IPS-18a (cell line): Measurements from ENCODE around the gene SF3B2.

Experiments
- H3K27ac ChIP-seq: one replicate; pipeline ENCODE4 v1.5.1; 2013; ENCODE audit warnings: low read length
- H3K27me3 ChIP-seq: one replicate; pipeline ENCODE4 v1.6.1; 2013; ENCODE audit warnings: mild to moderate bottlenecking, low read length; ENCODE audit not compliant: control insufficient read depth, insufficient read depth
- H3K36me3 ChIP-seq: one replicate; pipeline ENCODE4 v1.6.1; 2013; ENCODE audit warnings: low read depth, low read length; ENCODE audit not compliant: control insufficient read depth
- H3K4me1 ChIP-seq: one replicate; pipeline ENCODE4 v1.6.1; 2013; ENCODE audit warnings: low read depth, low read length; ENCODE audit not compliant: control insufficient read depth
- H3K4me3 ChIP-seq: one replicate; pipeline ENCODE4 v1.5.1; 2013; ENCODE audit warnings: low read length
- H3K9ac ChIP-seq: one replicate; pipeline ENCODE4 v1.6.1; 2013; ENCODE audit warnings: mild to moderate bottlenecking, low read length, moderate library complexity
- H3K9me3 ChIP-seq: one replicate; pipeline ENCODE4 v1.6.1; 2013; ENCODE audit warnings: low read depth, low read length; ENCODE audit not compliant: control insufficient read depth

Gene SF3B2

DNA sequence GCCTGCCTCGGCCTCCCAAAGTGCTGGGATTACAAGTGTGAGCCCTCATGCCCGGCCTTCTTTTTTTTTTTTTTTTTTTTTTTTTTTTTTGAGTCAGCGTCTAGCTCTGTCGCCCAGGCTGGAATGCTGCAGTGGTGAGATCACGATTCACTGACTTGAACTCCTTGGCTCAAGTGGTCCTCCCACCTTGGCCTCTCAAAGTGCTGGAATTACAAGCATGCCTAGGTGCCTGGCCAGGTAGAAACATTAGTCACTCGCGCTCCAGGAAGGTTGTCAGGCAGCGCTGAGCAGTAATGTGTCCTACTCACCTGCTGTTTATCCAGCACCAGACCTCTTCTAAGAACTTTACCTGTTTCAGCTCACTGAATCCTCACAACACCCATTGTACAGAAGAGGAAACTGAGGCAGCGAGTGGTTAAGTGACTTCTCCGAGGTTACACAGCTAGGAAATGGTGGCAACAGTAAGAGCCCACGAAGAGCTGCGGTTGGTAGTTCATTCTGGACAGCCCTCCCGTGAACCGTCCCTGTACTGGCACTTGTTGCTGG lies 40.9 kb upstream of the SF3B2 start:
- Histone ChIP-seq H3K4me1 (peaks cover 5% of the 10 kb centered on the region), H3K27ac (no peak overlapping the region), H3K4me3 (no peak overlapping the region), H3K9ac (no peak overlapping the region), H3K27me3 (no peaks in the 10 kb centered on the region), H3K9me3 (no peaks in the 10 kb centered on the region), H3K36me3 (no peaks in the 10 kb centered on the region)

DNA sequence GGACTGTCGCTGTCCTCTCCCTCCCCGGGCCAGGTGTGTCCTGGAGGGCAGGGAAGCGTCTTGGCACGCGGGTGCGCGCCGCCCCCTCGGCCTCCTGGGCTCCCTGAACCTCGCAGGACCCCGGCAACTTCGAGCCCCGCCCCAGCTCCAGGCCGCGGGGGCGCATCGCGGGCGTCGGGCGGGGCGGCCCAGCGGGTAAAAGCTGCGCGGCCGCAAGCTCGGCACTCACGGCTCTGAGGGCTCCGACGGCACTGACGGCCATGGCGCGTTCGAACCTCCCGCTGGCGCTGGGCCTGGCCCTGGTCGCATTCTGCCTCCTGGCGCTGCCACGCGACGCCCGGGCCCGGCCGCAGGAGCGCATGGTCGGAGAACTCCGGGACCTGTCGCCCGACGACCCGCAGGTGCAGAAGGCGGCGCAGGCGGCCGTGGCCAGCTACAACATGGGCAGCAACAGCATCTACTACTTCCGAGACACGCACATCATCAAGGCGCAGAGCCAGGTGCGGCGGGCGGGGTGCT lies 40.3 kb upstream of the SF3B2 start, which contains the start of gene CST6:
Gene CST6, plus strand, starts transcription at position 224 of the 519 bp plus-strand sequence. Its CDS starts 37 bp downstream, at position 261.
- H3K9ac ChIP-seq: no peak within 1 kb of the TSS
- H3K36me3 ChIP-seq: no peaks in the 10 kb centered on the region
- H3K4me3 ChIP-seq: no peak within 1 kb of the TSS
- H3K27me3 ChIP-seq: no peaks in the 10 kb centered on the region
- H3K4me1 ChIP-seq: peaks cover 5% of the 10 kb centered on the region
- no peaks in the 10 kb centered on the region for H3K9me3 ChIP-seq
- no peak within 1 kb of the TSS for H3K27ac ChIP-seq

DNA sequence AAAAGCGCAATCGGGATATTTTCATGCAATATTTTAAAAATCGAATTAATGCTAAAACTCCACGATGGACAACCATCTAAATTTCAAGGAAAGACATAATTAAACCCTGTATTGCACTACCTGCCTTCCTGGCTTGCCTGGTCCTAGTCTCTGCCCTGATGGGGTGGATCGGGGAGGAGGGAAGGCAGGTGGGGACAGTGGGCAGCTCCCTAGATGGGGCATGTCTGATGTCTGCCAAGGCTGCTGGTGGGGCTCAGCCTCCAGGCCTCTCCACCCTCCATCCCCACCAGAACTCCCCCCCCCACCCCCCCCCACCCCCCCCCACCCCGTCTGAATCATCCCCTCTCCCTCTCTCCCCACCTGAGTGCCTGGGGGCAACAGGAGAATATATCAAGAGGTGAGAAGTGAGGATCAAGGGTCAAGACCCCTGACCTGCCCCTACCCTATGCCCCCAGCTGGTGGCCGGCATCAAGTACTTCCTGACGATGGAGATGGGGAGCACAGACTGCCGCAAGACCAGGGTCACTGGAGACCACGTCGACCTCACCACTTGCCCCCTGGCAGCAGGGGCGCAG lies 39.7 kb upstream of the SF3B2 start:
- H3K4me1 ChIP-seq: peaks cover 2% of the 10 kb centered on the region
- H3K4me3 ChIP-seq: no peak overlapping the region
- no peaks in the 10 kb centered on the region for H3K36me3 ChIP-seq
- H3K27ac ChIP-seq: no peak overlapping the region
- H3K9ac ChIP-seq: no peak overlapping the region
- no peaks in the 10 kb centered on the region for H3K9me3 ChIP-seq
- no peaks in the 10 kb centered on the region for H3K27me3 ChIP-seq

- Histone ChIP-seq H3K27ac (no peak overlapping the region), H3K36me3 (no peaks in the 10 kb centered on the region), H3K9ac (no peak overlapping the region), H3K4me3 (no peak overlapping the region), H3K27me3 (no peaks in the 10 kb centered on the region), H3K4me1 (no peaks in the 10 kb centered on the region), H3K9me3 (no peaks in the 10 kb centered on the region)
These were observed 39.0 kb upstream of the SF3B2 start for GRCh38 chr11:66012946-66013761.

DNA sequence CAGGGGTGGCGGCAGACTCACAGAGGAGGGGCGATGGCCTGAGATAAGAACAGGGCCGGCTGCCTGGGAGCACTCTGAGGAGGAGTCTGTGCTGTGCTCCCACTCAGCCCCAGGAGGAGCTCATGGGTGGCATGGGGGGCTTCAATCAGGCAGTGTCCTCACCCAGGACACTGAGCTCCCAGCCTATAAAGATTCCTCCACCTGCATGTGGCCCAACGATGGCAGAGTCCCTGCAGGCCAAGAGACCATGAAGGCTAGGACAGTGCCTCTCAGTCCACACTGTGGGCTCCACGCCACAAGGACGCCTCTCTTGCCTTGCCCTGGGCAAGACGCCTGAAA lies 38.4 kb upstream of the SF3B2 start:
- Histone ChIP-seq H3K27me3 (no peaks in the 10 kb centered on the region), H3K36me3 (no peaks in the 10 kb centered on the region), H3K4me3 (no peak overlapping the region), H3K9me3 (no peaks in the 10 kb centered on the region), H3K27ac (no peak overlapping the region), H3K9ac (no peak overlapping the region), H3K4me1 (no peaks in the 10 kb centered on the region)

DNA sequence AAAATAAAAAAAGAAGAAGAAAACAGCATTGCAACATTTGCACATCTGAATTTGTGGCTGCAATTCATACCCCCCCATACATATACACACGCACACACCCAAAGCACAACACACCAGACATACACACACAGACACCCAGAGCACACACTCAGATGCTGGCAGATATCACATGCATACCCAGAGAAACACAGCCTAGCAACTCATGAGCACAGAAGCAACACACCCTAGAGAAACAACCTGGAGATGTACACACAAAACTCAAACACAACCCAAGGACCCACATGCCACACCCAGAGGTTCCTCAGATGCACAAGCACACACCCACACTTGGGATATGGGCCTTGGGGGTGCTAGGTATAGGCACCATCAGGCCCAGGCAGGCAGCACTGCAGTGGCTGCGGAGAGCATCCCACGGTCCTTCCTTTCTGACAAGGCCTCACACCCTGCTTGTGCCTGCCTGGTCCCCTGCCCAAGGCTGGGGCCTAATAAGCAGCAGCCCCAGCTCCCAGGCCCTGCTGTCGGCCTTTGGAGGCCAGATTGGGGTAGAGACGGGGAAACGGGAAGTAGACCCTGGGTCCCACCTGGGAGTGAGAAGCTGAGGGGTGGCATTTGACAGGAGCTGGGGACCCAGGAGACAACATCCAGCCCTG lies 37.2 kb upstream of the SF3B2 start:
- Histone ChIP-seq H3K36me3 (no peaks in the 10 kb centered on the region), H3K9me3 (no peaks in the 10 kb centered on the region), H3K4me1 (no peaks in the 10 kb centered on the region), H3K27ac (no peak overlapping the region), H3K9ac (no peak overlapping the region), H3K4me3 (no peak overlapping the region), H3K27me3 (no peaks in the 10 kb centered on the region)

DNA sequence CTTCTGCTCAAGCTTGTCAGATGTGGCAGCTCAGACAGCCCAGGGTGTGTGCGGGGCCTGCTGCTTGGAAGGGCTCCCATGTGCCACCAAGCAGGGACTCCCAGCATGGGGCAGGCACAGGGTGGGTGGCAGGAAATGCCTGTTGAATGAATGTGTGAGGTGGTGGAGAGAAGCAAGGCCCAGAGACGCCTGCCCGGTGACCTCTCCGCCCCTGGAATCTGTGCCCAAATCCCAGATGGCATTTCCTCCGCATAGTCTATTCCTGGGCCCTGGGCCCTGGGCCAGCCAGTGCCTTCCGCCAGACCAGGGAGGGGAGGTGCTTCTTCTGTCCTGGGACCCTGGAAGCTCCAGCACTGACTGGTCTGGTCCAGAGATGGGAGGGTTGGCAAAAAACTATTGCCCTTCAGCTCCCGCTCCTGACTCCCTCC lies 36.7 kb upstream of the SF3B2 start:
- H3K9ac ChIP-seq: no peak overlapping the region
- H3K4me1 ChIP-seq: no peaks in the 10 kb centered on the region
- no peaks in the 10 kb centered on the region for H3K36me3 ChIP-seq
- H3K27me3 ChIP-seq: no peaks in the 10 kb centered on the region
- H3K27ac ChIP-seq: no peak overlapping the region
- H3K4me3 ChIP-seq: no peak overlapping the region
- no peaks in the 10 kb centered on the region for H3K9me3 ChIP-seq

DNA sequence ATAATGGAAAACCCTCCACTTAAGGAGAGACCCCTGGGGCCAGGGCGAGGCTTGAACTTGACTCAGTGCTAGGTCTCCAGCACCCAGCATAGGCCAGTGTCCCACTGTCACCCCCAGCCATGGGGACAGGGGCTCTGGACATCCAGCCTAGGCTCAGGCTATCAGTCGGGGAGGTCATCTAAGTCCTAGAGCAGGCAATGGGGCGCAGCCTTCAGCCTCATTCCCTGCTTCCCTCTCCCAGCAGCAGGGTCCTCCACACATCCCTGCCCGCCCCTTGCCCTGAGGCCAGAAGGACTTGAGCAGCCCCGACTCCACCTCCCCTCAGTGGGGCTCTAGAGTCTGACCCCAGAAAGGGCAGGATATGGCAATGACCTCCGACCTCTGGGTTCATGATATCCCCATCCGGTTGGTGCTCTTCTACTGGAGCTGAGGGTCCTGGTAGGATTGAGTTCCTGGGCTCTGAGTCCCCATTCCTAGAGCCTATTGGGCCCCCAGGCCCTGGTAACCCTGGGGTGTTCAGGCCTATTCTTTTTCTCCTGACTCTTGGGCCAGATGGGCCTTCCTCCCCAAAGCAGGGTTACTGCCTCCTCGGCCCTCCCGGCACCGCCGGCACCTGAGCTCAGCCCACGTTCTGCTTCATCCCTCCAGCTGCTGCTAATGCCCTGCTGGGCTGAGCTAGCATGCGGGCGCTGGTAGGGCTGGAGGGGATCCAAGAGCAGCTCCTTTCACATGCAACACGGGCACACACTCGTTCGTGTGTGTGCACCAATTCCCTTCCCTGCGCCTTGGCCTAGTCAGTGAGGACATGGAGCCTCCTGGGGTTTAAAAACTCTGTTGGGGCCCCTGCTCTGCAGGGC lies 36.0 kb upstream of the SF3B2 start:
- Histone ChIP-seq H3K9ac (no peak overlapping the region), H3K4me1 (no peaks in the 10 kb centered on the region), H3K27ac (no peak overlapping the region), H3K36me3 (no peaks in the 10 kb centered on the region), H3K27me3 (no peaks in the 10 kb centered on the region), H3K4me3 (no peak overlapping the region), H3K9me3 (no peaks in the 10 kb centered on the region)

- Histone ChIP-seq H3K4me3 (no peak overlapping the region), H3K36me3 (no peaks in the 10 kb centered on the region), H3K27me3 (peaks cover 2% of the 10 kb centered on the region), H3K4me1 (no peaks in the 10 kb centered on the region), H3K9me3 (no peaks in the 10 kb centered on the region), H3K27ac (no peak overlapping the region), H3K9ac (no peak overlapping the region)
These were observed 35.4 kb upstream of the SF3B2 start for GRCh38 chr11:66016793-66017177.

DNA sequence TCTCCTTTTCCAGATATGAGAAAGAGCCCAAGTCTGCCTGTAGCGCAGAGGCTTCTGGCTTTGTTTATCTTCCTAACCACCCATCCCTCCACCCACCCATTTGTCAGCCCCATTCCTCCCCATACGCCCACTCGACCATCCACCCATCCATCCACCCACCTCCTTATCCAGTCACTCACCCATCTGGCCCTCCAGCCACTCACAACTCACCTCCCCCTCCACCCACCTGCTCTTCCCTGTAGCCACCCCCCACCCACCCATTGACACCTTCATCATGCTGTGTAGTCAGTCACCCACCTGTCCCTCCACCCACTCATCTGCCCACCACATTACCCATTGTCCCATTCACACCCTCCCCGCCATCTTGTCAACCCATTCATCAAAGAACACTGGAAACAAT lies 34.8 kb upstream of the SF3B2 start:
- no peaks in the 10 kb centered on the region for H3K4me1 ChIP-seq

DNA sequence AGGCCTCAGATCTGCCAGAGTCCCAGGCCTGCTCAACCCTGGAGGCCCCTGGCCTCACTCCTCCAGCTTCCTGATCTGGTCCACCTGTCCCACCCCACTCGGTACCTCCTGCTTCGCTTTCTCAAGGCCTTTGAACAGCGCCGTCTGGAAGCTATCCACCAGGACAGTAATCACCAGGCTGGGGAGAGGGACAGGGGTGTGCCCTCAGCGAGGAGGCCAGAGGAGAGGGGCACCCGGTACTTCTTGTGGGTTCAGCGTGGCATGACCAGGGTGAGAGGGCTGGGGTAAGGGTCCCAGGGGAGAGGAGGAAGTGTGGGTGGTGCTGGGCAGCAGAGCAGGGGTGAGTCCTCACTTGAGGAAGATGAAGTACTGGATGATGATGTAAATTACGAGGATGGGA lies 32.0 kb upstream of the SF3B2 start:
- H3K9me3 ChIP-seq: no peaks in the 10 kb centered on the region
- no peak overlapping the region for H3K9ac ChIP-seq
- no peak overlapping the region for H3K4me3 ChIP-seq
- H3K4me1 ChIP-seq: no peaks in the 10 kb centered on the region
- H3K27ac ChIP-seq: no peak overlapping the region
- H3K36me3 ChIP-seq: no peaks in the 10 kb centered on the region
- H3K27me3 ChIP-seq: peaks cover 20% of the 10 kb centered on the region

More for the DNA sequence above, 34.8 kb upstream of the SF3B2 start:
- Histone ChIP-seq H3K27ac (no peak overlapping the region), H3K36me3 (no peaks in the 10 kb centered on the region), H3K9me3 (no peaks in the 10 kb centered on the region), H3K4me3 (no peak overlapping the region), H3K27me3 (peaks cover 7% of the 10 kb centered on the region), H3K9ac (no peak overlapping the region)
